Measurements from ENCODE around the gene ZNHIT1.
"Not testable (repeated sequence)": the region's sequence is repeated elsewhere in the genome, so short reads cannot be mapped to it uniquely, and the experiment has no call there.

Gene ZNHIT1

GRCh38 chr7:101186194-101186593 is 31.8 kb upstream of the ZNHIT1 start:
- Histone ChIP-seq H3K36me3 (no peaks in the 10 kb centered on the region), H3K4me1 (no peaks in the 10 kb centered on the region), H3K4me2 (no peak overlapping the region), H3K9me3 (no peaks in the 10 kb centered on the region), H3K9ac (no peak overlapping the region), H4K20me1 (no peaks in the 10 kb centered on the region), H3K27ac (no peak overlapping the region), H3K27me3 (peaks cover 15% of the 10 kb centered on the region), H3K4me3 (no peak overlapping the region)
- TF ChIP-seq Cebpa-rat (IDR thresholded peaks at IDR 0.05): no peak

- H3K27ac ChIP-seq: no peak overlapping the region
- H3K9me3 ChIP-seq: no peaks in the 10 kb centered on the region
- H3K9ac ChIP-seq: no peak overlapping the region
- H3K4me3 ChIP-seq: no peak overlapping the region
- H3K4me2 ChIP-seq: no peak overlapping the region
- no peak for TF ChIP-seq Cebpa-rat (IDR thresholded peaks at IDR 0.05)
- no peaks in the 10 kb centered on the region for H3K4me1 ChIP-seq
- H3K36me3 ChIP-seq: no peaks in the 10 kb centered on the region
- no peaks in the 10 kb centered on the region for H4K20me1 ChIP-seq
- peaks cover 8% of the 10 kb centered on the region for H3K27me3 ChIP-seq
Measured at GRCh38 chr7:101186844-101187428, 31.0 kb upstream of the ZNHIT1 start.

GRCh38 chr7:101189109-101189508 is 28.9 kb upstream of the ZNHIT1 start:
- Histone ChIP-seq H3K36me3 (no peaks in the 10 kb centered on the region), H3K9me3 (no peaks in the 10 kb centered on the region), H3K4me2 (no peak overlapping the region), H3K9ac (no peak overlapping the region), H3K4me3 (no peak overlapping the region), H3K4me1 (no peaks in the 10 kb centered on the region), H3K27me3 (no peaks in the 10 kb centered on the region), H3K27ac (no peak overlapping the region), H4K20me1 (no peaks in the 10 kb centered on the region)
- no peak for TF ChIP-seq Cebpa-rat (IDR thresholded peaks at IDR 0.05)

GRCh38 chr7:101195884-101196283 is 22.1 kb upstream of the ZNHIT1 start:
- Histone ChIP-seq H3K9ac (no peak overlapping the region), H3K4me3 (no peak overlapping the region), H3K36me3 (no peaks in the 10 kb centered on the region), H4K20me1 (no peaks in the 10 kb centered on the region), H3K4me2 (no peak overlapping the region), H3K27me3 (peaks cover 12% of the 10 kb centered on the region), H3K4me1 (0 out of 2 replicates have a peak, but pooled peaks cover 6% of the 10 kb centered on the region), H3K9me3 (no peaks in the 10 kb centered on the region), H3K27ac (no peak overlapping the region)
- no peak for TF ChIP-seq Cebpa-rat (IDR thresholded peaks at IDR 0.05)

- Histone ChIP-seq H3K4me2 (peak overlapping the region; percentile 39), H3K9ac (no peak overlapping the region), H3K36me3 (no peaks in the 10 kb centered on the region), H4K20me1 (no peaks in the 10 kb centered on the region), H3K27ac (no peak overlapping the region), H3K9me3 (no peaks in the 10 kb centered on the region), H3K27me3 (peaks cover 34% of the 10 kb centered on the region), H3K4me3 (no peak overlapping the region), H3K4me1 (peaks cover 10% of the 10 kb centered on the region)
- TF ChIP-seq Cebpa-rat (IDR thresholded peaks at IDR 0.05): no peak
Measured at GRCh38 chr7:101197991-101198390, 20.0 kb upstream of the ZNHIT1 start.

- Histone ChIP-seq H3K9me3 (no peaks in the 10 kb centered on the region), H3K27me3 (peaks cover 38% of the 10 kb centered on the region), H3K9ac (no peak overlapping the region), H3K27ac (no peak overlapping the region), H3K4me2 (no peak overlapping the region), H3K4me1 (peaks cover 15% of the 10 kb centered on the region), H4K20me1 (no peaks in the 10 kb centered on the region), H3K36me3 (no peaks in the 10 kb centered on the region), H3K4me3 (no peak overlapping the region)
- no peak for TF ChIP-seq Cebpa-rat (IDR thresholded peaks at IDR 0.05)
Measured at GRCh38 chr7:101198476-101198875, 19.5 kb upstream of the ZNHIT1 start.

GRCh38 chr7:101199522-101199921 is 18.4 kb upstream of the ZNHIT1 start:
- H3K36me3 ChIP-seq, H3K27ac ChIP-seq, H3K4me3 ChIP-seq, H4K20me1 ChIP-seq, H3K9me3 ChIP-seq, H3K4me2 ChIP-seq, H3K9ac ChIP-seq: not testable (repeated sequence)
- peaks cover 43% of the 10 kb centered on the region for H3K27me3 ChIP-seq
- peaks cover 25% of the 10 kb centered on the region for H3K4me1 ChIP-seq

- Histone ChIP-seq H3K9ac (no peak overlapping the region), H3K4me2 (no peak overlapping the region)
Measured at GRCh38 chr7:101200504-101200861, 17.5 kb upstream of the ZNHIT1 start.

GRCh38 chr7:101200862-101201599 is 16.9 kb upstream of the ZNHIT1 start, which contains the start of gene MOGAT3:
TSS of gene MOGAT3 (minus strand) at chr7:101201036. CDS start at chr7:101200854, 182 bp downstream.
- peaks cover 5% of the 10 kb centered on the region; the same call in 1 of the 2 replicates for H3K36me3 ChIP-seq
- peaks cover 43% of the 10 kb centered on the region for H3K27me3 ChIP-seq
- H4K20me1 ChIP-seq: no peaks in the 10 kb centered on the region
- no peak for TF ChIP-seq Cebpa-rat (IDR thresholded peaks at IDR 0.05)
- H3K4me2 ChIP-seq: no peak within 1 kb of the TSS
- H3K27ac ChIP-seq: no peak within 1 kb of the TSS
- H3K9ac ChIP-seq: no peak within 1 kb of the TSS
- peaks cover 31% of the 10 kb centered on the region for H3K4me1 ChIP-seq
- H3K4me3 ChIP-seq: no peak within 1 kb of the TSS
- H3K9me3 ChIP-seq: no peaks in the 10 kb centered on the region

More at GRCh38 chr7:101200504-101200861, 17.5 kb upstream of the ZNHIT1 start:
- Histone ChIP-seq H3K27ac (no peak overlapping the region), H3K4me1 (peaks cover 26% of the 10 kb centered on the region), H3K27me3 (peaks cover 43% of the 10 kb centered on the region), H3K9me3 (no peaks in the 10 kb centered on the region), H3K36me3 (no peaks in the 10 kb centered on the region), H3K4me3 (no peak overlapping the region), H4K20me1 (no peaks in the 10 kb centered on the region)
- TF ChIP-seq Cebpa-rat (IDR thresholded peaks at IDR 0.05): no peak

Data from BLaER1 (cell line).